A549 (cell line): ENCODE data around the gene FAM241B. TPM values are rescaled to one million over a fixed set of nuclear protein-coding genes. Genes with fewer than 3 reads are reported as not detected.

Source experiments
- ATAC-seq, 2 experiments: fragments of 200-7000 bp in 1 of 2; fragments of >200 bp in 1 of 2; cut with Nextera tagmentation in 1 of 2; cut with Tn5 transposase in 1 of 2; 3 replicates each; pipeline versions ENCODE4 v1.8.0 to v1.9.1; 2018 to 2020; ENCODE audit warnings: mild to moderate bottlenecking in 1 of 2, moderate library complexity in 1 of 2
- CTCF ChIA-PET: fragments of 300-600 bp; sonication (Branson Sonifier 250); formaldehyde crosslinking; extraction: SDS; loops from one replicate; lab custom pipeline; 2021; ENCODE audit warnings: antibody characterized with exemption, inconsistent platforms; lab: Yijun Ruan, JAX
- POLR2A ChIA-PET: fragments of 350-600 bp; formaldehyde crosslinking; extraction: SDS; loops from one replicate; lab custom pipeline; 2021; ENCODE audit warnings: antibody characterized with exemption, inconsistent platforms; lab: Yijun Ruan, JAX
- DNase-seq, 2 experiments: peaks; one replicate each; pipeline versions ENCODE4 v3.0.0 to v3.0.0-alpha.2; 2011 to 2016; ENCODE audit warnings: low read depth in 1 of 2, low spot score in 1 of 2
- FAIRE-seq: peaks from 2 replicates; lab custom pipeline; 2011; peaks lifted over from hg19 to GRCh38; lab: Jason Lieb, UNC
- H3K27ac ChIP-seq, 2 experiments: fragments of >200 bp; sonication (Bioruptor Twin); formaldehyde crosslinking; 3 replicates each; pipeline ENCODE4 v1.5.1; 2016 to 2017
- H3K4me1 ChIP-seq: fragments of >200 bp; sonication (Bioruptor Twin); formaldehyde crosslinking; 3 replicates; pipeline ENCODE4 v1.6.1; 2016
- H3K4me2 ChIP-seq: fragments of >200 bp; sonication (Bioruptor Twin); formaldehyde crosslinking; 3 replicates; pipeline ENCODE4 v1.6.1; 2016
- H3K4me3 ChIP-seq: fragments of >200 bp; sonication (Bioruptor Twin); formaldehyde crosslinking; 3 replicates; pipeline ENCODE4 v1.5.1; 2016
- H3K9me3 ChIP-seq: fragments of >200 bp; sonication (Bioruptor Twin); formaldehyde crosslinking; 3 replicates; pipeline ENCODE4 v1.6.1; 2016
- BHLHE40 ChIP-seq: IDR thresholded peaks from 2 replicates; pipeline ENCODE4 v1.6.1; 2012; ENCODE audit warnings: low read depth, low read length, inconsistent platforms
- CBX8 ChIP-seq: fragments of 200-600 bp; sonication (generic); IDR thresholded peaks from 2 replicates; pipeline ENCODE4 v1.6.1; 2016
- EHMT2 ChIP-seq: fragments of 200-600 bp; sonication (generic); IDR thresholded peaks from 2 replicates; pipeline ENCODE4 v1.6.1; 2016; ENCODE audit warnings: antibody characterized with exemption, low read depth, mild to moderate bottlenecking, moderate library complexity
- EP300 ChIP-seq, 2 experiments: fragments of >200 bp; sonication (Bioruptor Twin); formaldehyde crosslinking; IDR thresholded peaks; 2 replicates in 1 of 2; 3 replicates in 1 of 2; pipeline ENCODE4 v1.6.1; 2016 to 2017
- ESRRA ChIP-seq: fragments of 150-350 bp; IDR thresholded peaks from 2 replicates; pipeline ENCODE4 v1.6.1; 2014; ENCODE audit warnings: mild to moderate bottlenecking, low read length, borderline replicate concordance
- HOXA7 ChIP-seq: fragments of 250-450 bp; sonication (Bioruptor Pico); IDR thresholded peaks from 2 replicates; pipeline ENCODE4 v1.5.0; 2020; ENCODE audit warnings: mild to moderate bottlenecking, moderate library complexity
- MAZ ChIP-seq: fragments of 150-350 bp; IDR thresholded peaks from 2 replicates; pipeline ENCODE4 v1.6.1; 2014; ENCODE audit warnings: antibody characterized with exemption, low read depth, low read length, borderline replicate concordance
- RAD21 ChIP-seq, 2 experiments: fragments of >200 bp in 1 of 2; sonication (Bioruptor Twin) in 1 of 2; formaldehyde crosslinking in 1 of 2; IDR thresholded peaks in 1 of 2; conservative IDR thresholded peaks in 1 of 2; 2 replicates in 1 of 2; 3 replicates in 1 of 2; pipeline ENCODE4 v1.6.1; 2012 to 2018; ENCODE audit warnings: inconsistent platforms in 1 of 2
- RCOR1 ChIP-seq: fragments of 150-350 bp; IDR thresholded peaks from 2 replicates; pipeline ENCODE4 v1.6.1; 2014; ENCODE audit warnings: antibody characterized with exemption, low read length, low read depth
- SMC3 ChIP-seq: fragments of >200 bp; sonication (Bioruptor Twin); formaldehyde crosslinking; IDR thresholded peaks from 3 replicates; pipeline ENCODE4 v1.6.1; 2018; ENCODE audit warnings: inconsistent platforms
- ZC3H11A ChIP-seq: fragments of 450-650 bp; IDR thresholded peaks from 2 replicates; pipeline ENCODE4 v1.6.1; 2014; ENCODE audit warnings: antibody characterized with exemption, mild to moderate bottlenecking
- ZSCAN20 ChIP-seq: fragments of 250-450 bp; sonication (Bioruptor Pico); IDR thresholded peaks from 2 replicates; pipeline ENCODE4 v1.8.0; 2022; ENCODE audit warnings: mild to moderate bottlenecking, moderate library complexity
- WGBS: methylation state at CpG from one replicate; pipeline ENCODE4 v1.1.6; 2017; ENCODE audit errors: missing lambda C conversion rate; 5-methylcytosine and 5-hydroxymethylcytosine counted together
- polyA plus RNA-seq, 4 experiments: library from polyadenylated mRNA; depleted of rRNA in 3 of 4; stranded (reverse); fragments of >200 nt; fragmentation: RNase III in 1 of 4; extraction: RNeasy Plus Mini Kit Qiagen cat#74134 plus additional on column Dnase treatment in 1 of 4; gene quantifications; 2 replicates in 3 of 4; 3 replicates in 1 of 4; pipeline ENCODE4 v1.2.3, GENCODE V29; 2011 to 2017
- TF ChIP-seq, protein P1 (sequence below): fragments of >200 bp; sonication (Bioruptor Twin); formaldehyde crosslinking; IDR thresholded peaks from 3 replicates; pipeline ENCODE4 v1.5.1; 2016
- TF ChIP-seq, protein P2 (sequence below): fragments of 150-350 bp; IDR thresholded peaks from 2 replicates; pipeline ENCODE4 v1.6.1; 2014; ENCODE audit warnings: low read depth, mild to moderate bottlenecking, low read length
- TF ChIP-seq, protein P3 (sequence below): fragments of >200 bp; sonication (Bioruptor Twin); formaldehyde crosslinking; IDR thresholded peaks from 3 replicates; pipeline ENCODE4 v1.6.1; 2016
- TF ChIP-seq, protein P4 (sequence below): IDR thresholded peaks from 2 replicates; pipeline ENCODE4 v1.6.1; 2012; ENCODE audit warnings: low read depth, borderline replicate concordance
- TF ChIP-seq, protein P5 (sequence below): fragments of 250-450 bp; sonication (Bioruptor Pico); IDR thresholded peaks from 2 replicates; pipeline ENCODE4 v1.5.0; 2021; ENCODE audit warnings: mild to moderate bottlenecking, moderate library complexity, borderline replicate concordance

The FAM241B gene
- polyA plus RNA-seq, 2 of the 4 experiments (the other 2 are of a cell fraction) = 22.8 to 23.8 TPM

DNA sequence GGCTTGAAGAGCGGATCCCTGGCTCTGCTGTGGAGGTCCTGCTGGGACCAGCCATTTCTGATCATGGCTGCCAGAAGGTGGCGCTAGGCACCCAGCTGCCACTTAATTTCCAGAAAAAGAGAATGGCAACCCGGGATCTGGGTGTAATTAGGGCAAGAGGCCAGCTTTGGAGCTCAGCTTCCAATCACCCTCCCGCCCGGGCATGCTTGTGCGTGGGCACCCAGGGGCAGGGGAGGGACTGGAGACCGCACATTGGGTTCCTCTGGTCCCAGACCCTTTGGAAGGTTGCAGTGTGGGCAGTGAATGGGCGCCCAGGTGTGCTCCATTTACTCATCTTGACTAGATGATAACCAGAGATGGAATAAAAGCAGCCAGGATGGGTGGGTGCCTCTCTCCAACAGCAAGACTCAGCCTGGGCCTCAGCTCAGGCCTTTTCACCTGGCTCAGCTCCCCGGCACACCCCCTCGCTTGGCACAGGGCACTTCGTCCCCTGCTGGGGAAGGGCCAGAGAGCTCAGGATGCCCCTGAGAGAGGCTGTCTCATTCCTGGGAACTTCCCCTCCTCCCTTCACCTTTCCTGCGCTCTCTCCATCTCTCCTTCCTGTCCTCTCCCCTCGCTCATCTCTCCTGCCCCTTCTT, 14.7 kb downstream of the FAM241B start:
- Histone ChIP-seq H3K9me3 (no peaks in the 10 kb centered on the region), H3K4me3 (no peak overlapping the region), H3K4me2 (no peak overlapping the region), H3K27ac (no peak overlapping the region), H3K4me1 (no peaks in the 10 kb centered on the region)
- FAIRE-seq (no peak), DNase-seq (peak; percentile 48 to 90), ATAC-seq (peak; percentile 49 to 89; a peak in 5 of 6 replicates)
- TF ChIP-seq CBX8 (no peak), SMC3 (peak; percentile 81), HOXA7 (CRISPR knock-in tag) (no peak), RAD21 (conservative IDR thresholded peaks at IDR 0.05 in 1 of 2, IDR thresholded peaks at IDR 0.05 in 1 of 2) (peak; percentile 84 to 93), RCOR1 (no peak), ZSCAN20 (no peak), MAZ (no peak), EP300 (IDR thresholded peaks at IDR 0.05) (no peak), BHLHE40 (no peak), ESRRA (no peak), ZC3H11A (no peak)
- TF ChIP-seq, protein P1, sequence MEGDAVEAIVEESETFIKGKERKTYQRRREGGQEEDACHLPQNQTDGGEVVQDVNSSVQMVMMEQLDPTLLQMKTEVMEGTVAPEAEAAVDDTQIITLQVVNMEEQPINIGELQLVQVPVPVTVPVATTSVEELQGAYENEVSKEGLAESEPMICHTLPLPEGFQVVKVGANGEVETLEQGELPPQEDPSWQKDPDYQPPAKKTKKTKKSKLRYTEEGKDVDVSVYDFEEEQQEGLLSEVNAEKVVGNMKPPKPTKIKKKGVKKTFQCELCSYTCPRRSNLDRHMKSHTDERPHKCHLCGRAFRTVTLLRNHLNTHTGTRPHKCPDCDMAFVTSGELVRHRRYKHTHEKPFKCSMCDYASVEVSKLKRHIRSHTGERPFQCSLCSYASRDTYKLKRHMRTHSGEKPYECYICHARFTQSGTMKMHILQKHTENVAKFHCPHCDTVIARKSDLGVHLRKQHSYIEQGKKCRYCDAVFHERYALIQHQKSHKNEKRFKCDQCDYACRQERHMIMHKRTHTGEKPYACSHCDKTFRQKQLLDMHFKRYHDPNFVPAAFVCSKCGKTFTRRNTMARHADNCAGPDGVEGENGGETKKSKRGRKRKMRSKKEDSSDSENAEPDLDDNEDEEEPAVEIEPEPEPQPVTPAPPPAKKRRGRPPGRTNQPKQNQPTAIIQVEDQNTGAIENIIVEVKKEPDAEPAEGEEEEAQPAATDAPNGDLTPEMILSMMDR = peak; percentile 83
- TF ChIP-seq, protein P2, sequence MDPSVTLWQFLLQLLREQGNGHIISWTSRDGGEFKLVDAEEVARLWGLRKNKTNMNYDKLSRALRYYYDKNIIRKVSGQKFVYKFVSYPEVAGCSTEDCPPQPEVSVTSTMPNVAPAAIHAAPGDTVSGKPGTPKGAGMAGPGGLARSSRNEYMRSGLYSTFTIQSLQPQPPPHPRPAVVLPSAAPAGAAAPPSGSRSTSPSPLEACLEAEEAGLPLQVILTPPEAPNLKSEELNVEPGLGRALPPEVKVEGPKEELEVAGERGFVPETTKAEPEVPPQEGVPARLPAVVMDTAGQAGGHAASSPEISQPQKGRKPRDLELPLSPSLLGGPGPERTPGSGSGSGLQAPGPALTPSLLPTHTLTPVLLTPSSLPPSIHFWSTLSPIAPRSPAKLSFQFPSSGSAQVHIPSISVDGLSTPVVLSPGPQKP = no peak
- TF ChIP-seq, protein P3, sequence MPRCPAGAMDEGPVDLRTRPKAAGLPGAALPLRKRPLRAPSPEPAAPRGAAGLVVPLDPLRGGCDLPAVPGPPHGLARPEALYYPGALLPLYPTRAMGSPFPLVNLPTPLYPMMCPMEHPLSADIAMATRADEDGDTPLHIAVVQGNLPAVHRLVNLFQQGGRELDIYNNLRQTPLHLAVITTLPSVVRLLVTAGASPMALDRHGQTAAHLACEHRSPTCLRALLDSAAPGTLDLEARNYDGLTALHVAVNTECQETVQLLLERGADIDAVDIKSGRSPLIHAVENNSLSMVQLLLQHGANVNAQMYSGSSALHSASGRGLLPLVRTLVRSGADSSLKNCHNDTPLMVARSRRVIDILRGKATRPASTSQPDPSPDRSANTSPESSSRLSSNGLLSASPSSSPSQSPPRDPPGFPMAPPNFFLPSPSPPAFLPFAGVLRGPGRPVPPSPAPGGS = no peak
- WGBS = 31% methylated on average over 13 of the region's 13 CpGs
- POLR2A ChIA-PET = no interaction called here
- CTCF ChIA-PET = interaction anchor here (0.6 to 16.8 kb wide), 47 partner anchors 10 to 491 kb away, joined by 3 to 385 read pairs (median 4); partner anchors contain the start of genes COL13A1, FAM241B and TSPAN15

DNA sequence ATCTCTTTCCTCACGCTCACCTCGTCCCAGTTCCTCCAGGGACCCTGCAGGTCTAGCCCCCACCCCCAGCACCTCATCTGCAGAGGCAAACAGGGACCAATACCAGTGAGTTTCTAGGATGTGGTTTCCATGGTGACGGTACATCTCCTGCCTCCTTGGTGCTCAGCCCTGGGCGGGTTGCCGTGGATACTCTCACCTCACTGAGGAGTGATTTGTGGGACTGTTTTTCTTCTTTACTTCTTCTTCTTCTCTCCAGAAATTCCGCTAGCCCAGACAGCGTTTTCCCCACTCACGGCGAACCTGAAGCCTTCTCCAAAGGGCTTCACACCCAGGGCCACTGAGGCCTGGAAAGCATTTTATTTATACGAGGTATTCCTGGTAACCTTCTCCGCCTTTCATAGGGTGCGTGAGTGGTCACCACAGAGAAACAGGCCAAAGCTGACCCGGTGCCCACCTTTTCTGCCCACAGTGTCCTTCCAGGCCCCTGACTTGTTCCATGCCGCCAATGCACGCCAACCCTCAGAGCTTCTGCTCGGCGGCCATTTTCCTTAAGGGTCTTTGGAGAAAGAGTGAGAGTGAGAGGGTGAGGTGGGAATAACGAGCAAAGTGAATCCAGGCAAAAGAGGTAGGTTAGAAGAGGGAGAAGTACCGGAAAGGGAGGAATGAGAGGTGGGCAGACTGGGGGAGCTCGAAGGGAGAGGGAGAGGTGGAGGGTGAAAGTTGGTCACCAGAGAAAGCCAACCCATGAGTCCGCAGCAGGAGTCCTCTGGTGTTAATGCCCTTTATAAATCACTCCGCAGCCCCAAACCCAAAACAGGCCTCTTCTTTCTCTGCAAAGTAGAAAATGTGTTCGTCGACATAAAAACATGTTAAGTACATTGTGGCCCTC, 15.5 kb downstream of the FAM241B start:
- CTCF ChIA-PET = interaction anchor here (0.6 to 26.8 kb wide), 40 partner anchors 2 to 490 kb away, joined by 3 to 385 read pairs (median 4); partner anchors contain the start of genes COL13A1, FAM241B and TSPAN15
- H3K4me1 ChIP-seq = no peaks in the 10 kb centered on the region
- no peak overlapping the region for H3K27ac ChIP-seq
- no peak for FAIRE-seq
- TF ChIP-seq, protein P4, sequence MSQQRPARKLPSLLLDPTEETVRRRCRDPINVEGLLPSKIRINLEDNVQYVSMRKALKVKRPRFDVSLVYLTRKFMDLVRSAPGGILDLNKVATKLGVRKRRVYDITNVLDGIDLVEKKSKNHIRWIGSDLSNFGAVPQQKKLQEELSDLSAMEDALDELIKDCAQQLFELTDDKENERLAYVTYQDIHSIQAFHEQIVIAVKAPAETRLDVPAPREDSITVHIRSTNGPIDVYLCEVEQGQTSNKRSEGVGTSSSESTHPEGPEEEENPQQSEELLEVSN = no peak
- TF ChIP-seq CBX8 (no peak), EP300 (IDR thresholded peaks at IDR 0.05) (no peak), RCOR1 (no peak), EHMT2 (no peak)
- TF ChIP-seq, protein P3 = no peak
- TF ChIP-seq, protein P5, sequence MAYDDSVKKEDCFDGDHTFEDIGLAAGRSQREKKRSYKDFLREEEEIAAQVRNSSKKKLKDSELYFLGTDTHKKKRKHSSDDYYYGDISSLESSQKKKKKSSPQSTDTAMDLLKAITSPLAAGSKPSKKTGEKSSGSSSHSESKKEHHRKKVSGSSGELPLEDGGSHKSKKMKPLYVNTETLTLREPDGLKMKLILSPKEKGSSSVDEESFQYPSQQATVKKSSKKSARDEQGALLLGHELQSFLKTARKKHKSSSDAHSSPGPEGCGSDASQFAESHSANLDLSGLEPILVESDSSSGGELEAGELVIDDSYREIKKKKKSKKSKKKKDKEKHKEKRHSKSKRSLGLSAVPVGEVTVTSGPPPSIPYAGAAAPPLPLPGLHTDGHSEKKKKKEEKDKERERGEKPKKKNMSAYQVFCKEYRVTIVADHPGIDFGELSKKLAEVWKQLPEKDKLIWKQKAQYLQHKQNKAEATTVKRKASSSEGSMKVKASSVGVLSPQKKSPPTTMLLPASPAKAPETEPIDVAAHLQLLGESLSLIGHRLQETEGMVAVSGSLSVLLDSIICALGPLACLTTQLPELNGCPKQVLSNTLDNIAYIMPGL (CRISPR knock-in tag) = no peak
- TF ChIP-seq, all 56 proteins: peak for 0
- ATAC-seq = no peak
- Histone ChIP-seq H3K9me3 (no peaks in the 10 kb centered on the region), H3K4me3 (no peak overlapping the region), H3K4me2 (no peak overlapping the region)
- POLR2A ChIA-PET = no interaction called here
- DNase-seq = no peak
- WGBS = 69% methylated on average over 24 of the region's 24 CpGs
